AG10803 (cell line): ENCODE measurements around the gene GAGE12H.
A peak's percentile ranks its signal among the peaks of the same experiment; 100 is the strongest.

ENCODE experiments used
- DNase-seq: peaks from one replicate; pipeline ENCODE4 v3.0.0; 2010; ENCODE audit warnings: low read depth
- H3K4me3 ChIP-seq: 2 replicates; pipeline ENCODE4 v1.5.1; 2011; ENCODE audit warnings: mild to moderate bottlenecking, low read length, control low read depth
- CTCF ChIP-seq: conservative IDR thresholded peaks from 2 replicates; pipeline ENCODE4 v1.5.1; 2011; ENCODE audit warnings: mild to moderate bottlenecking, low read length, control low read depth, inconsistent platforms

GAGE12H gene

DNA sequence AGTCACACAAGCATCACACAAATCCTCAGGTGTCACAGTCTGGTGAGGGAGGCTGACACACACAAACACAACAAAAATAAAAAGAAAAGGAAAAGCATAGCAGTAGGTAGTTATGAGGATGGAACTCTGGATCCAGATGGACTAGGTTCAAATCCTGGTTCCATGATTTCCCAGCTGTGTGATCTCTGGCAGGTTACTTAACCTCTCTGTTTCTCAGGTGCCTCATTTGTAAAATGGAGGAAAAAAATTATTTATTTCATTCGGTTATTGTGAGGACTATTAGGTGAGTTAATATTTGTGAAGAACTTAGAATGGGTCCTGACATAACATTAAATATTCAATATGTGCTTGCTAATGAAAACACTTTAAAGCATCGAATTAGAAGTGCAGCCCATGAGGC lies 38.8 kb downstream of the GAGE12H start:
- DNase-seq = no peak
- no peak overlapping the region for H3K4me3 ChIP-seq
- no peak for TF ChIP-seq CTCF

DNA sequence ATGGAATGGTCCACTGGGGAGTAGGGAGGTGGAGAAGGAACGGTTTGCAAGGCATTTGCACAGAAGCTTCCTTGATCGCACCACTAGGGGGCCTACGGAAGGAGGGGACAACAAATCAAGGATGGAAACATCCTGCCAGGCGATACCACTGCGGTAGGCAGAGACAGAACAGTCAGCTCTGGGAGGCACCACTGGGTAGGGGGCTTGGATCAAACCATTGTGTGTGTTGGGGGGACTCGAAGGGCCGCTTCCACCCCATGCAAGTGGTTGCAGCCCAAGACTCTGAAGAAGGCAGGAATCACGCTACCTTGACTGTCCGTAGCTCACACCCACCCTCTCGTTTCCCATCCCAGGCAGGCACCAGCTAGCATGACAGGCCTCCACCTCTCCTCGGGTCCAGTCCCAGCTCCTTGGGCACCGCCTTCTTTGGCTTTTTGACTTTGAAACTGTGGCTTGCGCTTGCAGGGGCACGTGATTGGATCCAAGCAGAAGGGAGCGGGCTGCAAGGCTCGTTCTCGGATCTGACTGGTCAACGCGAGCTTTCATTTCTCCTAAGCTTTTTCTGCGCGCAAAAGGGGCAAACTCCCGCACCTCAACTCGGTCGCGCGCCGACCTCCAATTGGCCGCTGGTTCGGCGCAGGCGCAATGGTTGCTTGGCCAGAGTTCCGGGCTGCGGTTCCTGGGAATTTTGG lies 47.5 kb downstream of the GAGE12H start:
- peak; percentile 0 for DNase-seq
- TF ChIP-seq CTCF = no peak
- no peak overlapping the region for H3K4me3 ChIP-seq
